ENCODE results near the gene UGT2A1. TPM values are rescaled to one million over a fixed set of nuclear protein-coding genes. Genes with fewer than 3 reads are reported as not detected.

UGT2A1 gene
- polyA plus RNA-seq (2011; rRNA removed): not detected in 2 replicates
- polyA minus RNA-seq (2011; rRNA and poly(A)+ RNA removed): not detected in 2 replicates

DNA sequence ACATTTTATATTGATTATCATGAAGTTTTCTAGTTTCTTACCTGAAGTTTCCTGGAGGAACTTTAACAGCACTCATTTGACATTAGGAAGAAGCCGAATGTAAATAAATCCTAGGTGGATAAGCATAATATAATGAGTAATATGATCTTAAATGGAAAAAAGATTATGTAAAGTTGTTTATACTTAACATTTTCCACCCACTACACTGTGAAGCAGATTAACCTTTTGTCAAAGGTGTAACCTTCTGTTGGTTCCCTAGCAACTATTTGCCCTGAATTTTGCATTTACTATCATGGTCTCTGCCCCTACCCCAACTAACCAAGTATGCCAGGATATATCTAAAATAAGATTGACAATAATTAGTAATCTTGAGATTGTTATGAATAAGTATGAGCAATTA lies at the start of gene UGT2A1:
Gene UGT2A1 (minus strand): TSS at position 101 of the 400 bp plus-strand sequence. CDS start 5,603 bp downstream, outside the sequence.
- Histone ChIP-seq H3K27me3 (ENCODE audit: control insufficient read depth, insufficient read depth, low read length) (no peaks in the 10 kb centered on the region), H3K4me3 (ENCODE audit: low read depth, low read length) (no peak within 1 kb of the TSS), H3K27ac (ENCODE audit: low read depth, low read length) (no peak within 1 kb of the TSS), H3K9me3 (ENCODE audit: control insufficient read depth, insufficient read depth, low read length) (peaks cover 1% of the 10 kb centered on the region; the same call in 1 of the 2 replicates)
- ChIA-PET POLR2A (no interaction called here), CTCF (no interaction called here)
- TF ChIP-seq CTCF (IDR thresholded peaks at IDR 0.05; ENCODE audit: low read depth, low read length): no peak
- DNase-seq (ENCODE audit: low read depth, low spot score): no peak

DNA sequence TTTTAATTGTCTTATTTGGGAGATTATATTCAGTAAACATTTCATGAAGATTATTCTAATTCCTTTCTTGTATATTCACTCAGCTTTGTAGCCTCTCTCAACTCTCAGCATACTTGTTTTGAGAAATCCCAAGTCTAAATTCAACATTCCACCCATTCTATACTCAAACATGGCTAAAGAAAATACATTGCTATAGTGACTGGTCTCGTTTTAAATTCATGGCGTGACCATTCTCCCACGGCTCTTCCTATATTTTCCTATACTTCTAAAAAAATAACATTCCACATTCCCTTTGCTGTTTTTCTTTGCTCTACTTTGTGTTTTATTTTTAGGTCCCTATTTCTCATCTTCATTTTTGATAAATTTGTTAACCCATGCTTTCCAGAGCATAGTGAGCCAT lies 49.2 kb upstream of the UGT2A1 start:
- POLR2A ChIA-PET: no interaction called here
- CTCF ChIA-PET: interaction anchor here (1.0 kb wide), 1 partner anchor 179 kb away, joined by 4 read pairs; no protein-coding TSS in a partner anchor
- no peaks in the 10 kb centered on the region for H3K9me3 ChIP-seq (ENCODE audit: control insufficient read depth, insufficient read depth, low read length)
- H3K27ac ChIP-seq (ENCODE audit: low read depth, low read length): no peak overlapping the region
- no peaks in the 10 kb centered on the region for H3K27me3 ChIP-seq (ENCODE audit: control insufficient read depth, insufficient read depth, low read length)
- no peak overlapping the region for H3K4me3 ChIP-seq (ENCODE audit: low read depth, low read length)
- no peak for TF ChIP-seq CTCF (IDR thresholded peaks at IDR 0.05; ENCODE audit: low read depth, low read length)
- no peak for DNase-seq (ENCODE audit: low read depth, low spot score)

- TF ChIP-seq CTCF (IDR thresholded peaks at IDR 0.05; ENCODE audit: low read depth, low read length): no peak
- CTCF ChIA-PET: interaction anchor here (1.0 kb wide), 1 partner anchor 180 kb away, joined by 4 read pairs; no protein-coding TSS in a partner anchor
- DNase-seq (ENCODE audit: low read depth, low spot score): no peak
- Histone ChIP-seq H3K27me3 (ENCODE audit: control insufficient read depth, insufficient read depth, low read length) (no peaks in the 10 kb centered on the region), H3K27ac (ENCODE audit: low read depth, low read length) (no peak overlapping the region), H3K9me3 (ENCODE audit: control insufficient read depth, insufficient read depth, low read length) (no peaks in the 10 kb centered on the region), H3K4me3 (ENCODE audit: low read depth, low read length) (no peak overlapping the region)
- POLR2A ChIA-PET: no interaction called here
Observed at GRCh38 chr4:69701696-69702095, 48.6 kb upstream of the UGT2A1 start.

DNA sequence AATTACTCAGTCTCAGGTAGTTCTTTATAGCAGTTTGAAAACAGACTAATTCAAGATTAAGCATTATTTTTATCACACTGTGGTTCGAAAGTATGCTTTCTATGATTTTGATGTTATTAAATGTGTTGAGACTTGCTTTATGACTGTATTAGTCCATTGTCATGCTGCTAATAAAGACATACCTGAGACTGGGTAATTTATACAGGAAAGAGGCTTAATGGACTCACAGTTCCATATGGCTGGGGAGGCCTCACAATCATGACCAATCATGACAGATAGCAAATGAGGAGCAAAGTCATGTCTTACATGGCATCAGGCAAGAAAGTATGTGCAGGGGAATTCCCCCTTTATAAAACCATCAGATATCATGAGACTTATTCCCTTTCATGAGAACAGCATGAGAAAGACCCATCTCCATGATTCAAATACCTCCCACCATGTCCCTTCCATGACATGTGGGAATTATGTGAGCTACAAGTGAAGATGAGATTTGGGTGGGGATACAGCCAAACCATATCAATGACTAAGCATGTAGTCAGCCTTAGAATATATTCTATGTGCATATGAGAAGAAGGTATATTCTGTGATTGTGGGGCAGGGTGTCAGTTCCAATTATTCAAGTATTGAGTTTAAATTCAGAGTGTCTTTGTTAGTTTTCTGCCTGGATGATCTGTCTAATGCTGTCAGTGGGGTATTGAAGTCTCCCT lies 44.6 kb upstream of the UGT2A1 start:
- no peaks in the 10 kb centered on the region for H3K27me3 ChIP-seq (ENCODE audit: control insufficient read depth, insufficient read depth, low read length)
- ChIA-PET CTCF (interaction anchor here (1.5 kb wide), 1 partner anchor 7 kb away, joined by 4 read pairs; no protein-coding TSS in a partner anchor), POLR2A (no interaction called here)
- DNase-seq (ENCODE audit: low read depth, low spot score): no peak
- no peak overlapping the region for H3K4me3 ChIP-seq (ENCODE audit: low read depth, low read length)
- no peak overlapping the region for H3K27ac ChIP-seq (ENCODE audit: low read depth, low read length)
- TF ChIP-seq CTCF (IDR thresholded peaks at IDR 0.05; ENCODE audit: low read depth, low read length): no peak
- H3K9me3 ChIP-seq (ENCODE audit: control insufficient read depth, insufficient read depth, low read length): no peaks in the 10 kb centered on the region

- H3K27ac ChIP-seq (ENCODE audit: low read depth, low read length): no peak overlapping the region
- DNase-seq (ENCODE audit: low read depth, low spot score): peak; percentile 1
- ChIA-PET POLR2A (no interaction called here), CTCF (interaction anchor here (1.0 to 2.1 kb wide), 6 partner anchors 9 to 869 kb away, joined by 4 to 23 read pairs (median 6); no protein-coding TSS in a partner anchor)
- no peaks in the 10 kb centered on the region for H3K27me3 ChIP-seq (ENCODE audit: control insufficient read depth, insufficient read depth, low read length)
- H3K4me3 ChIP-seq (ENCODE audit: low read depth, low read length): no peak overlapping the region
- peak; percentile 62 for TF ChIP-seq CTCF (IDR thresholded peaks at IDR 0.05; ENCODE audit: low read depth, low read length)
- H3K9me3 ChIP-seq (ENCODE audit: control insufficient read depth, insufficient read depth, low read length): no peaks in the 10 kb centered on the region
Observed at GRCh38 chr4:69689599-69689998, 36.6 kb upstream of the UGT2A1 start.
